GM12872 (cell line): ENCODE results near the gene NEFH.

Experiments
- TF ChIP-seq, protein P1 (sequence below): IDR thresholded peaks from 3 replicates; pipeline ENCODE4 v1.5.1; 2011; ENCODE audit warnings: low read depth, mild to moderate bottlenecking, low read length, moderate library complexity; ENCODE audit not compliant: insufficient read depth

Gene NEFH

DNA sequence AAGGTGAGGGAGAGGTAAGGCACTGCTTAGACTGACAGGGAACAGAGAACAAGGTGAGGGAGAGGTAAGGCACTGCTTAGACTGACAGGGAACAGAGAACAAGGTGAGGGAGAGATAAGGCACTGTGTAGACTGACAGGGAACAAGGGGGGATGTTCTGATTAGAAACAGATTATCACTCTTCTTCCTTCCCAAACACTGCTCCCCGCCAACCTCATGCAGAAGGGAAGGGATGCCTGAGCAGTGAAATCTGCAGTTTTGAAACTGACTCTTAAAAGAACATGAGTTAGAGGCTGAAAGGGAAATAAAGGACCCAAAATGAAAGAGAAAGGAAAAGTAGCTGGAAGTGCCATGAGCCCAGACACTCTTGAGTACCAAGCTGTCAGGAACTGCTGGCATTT lies 29.8 kb downstream of the NEFH start:
- TF ChIP-seq, protein P1, sequence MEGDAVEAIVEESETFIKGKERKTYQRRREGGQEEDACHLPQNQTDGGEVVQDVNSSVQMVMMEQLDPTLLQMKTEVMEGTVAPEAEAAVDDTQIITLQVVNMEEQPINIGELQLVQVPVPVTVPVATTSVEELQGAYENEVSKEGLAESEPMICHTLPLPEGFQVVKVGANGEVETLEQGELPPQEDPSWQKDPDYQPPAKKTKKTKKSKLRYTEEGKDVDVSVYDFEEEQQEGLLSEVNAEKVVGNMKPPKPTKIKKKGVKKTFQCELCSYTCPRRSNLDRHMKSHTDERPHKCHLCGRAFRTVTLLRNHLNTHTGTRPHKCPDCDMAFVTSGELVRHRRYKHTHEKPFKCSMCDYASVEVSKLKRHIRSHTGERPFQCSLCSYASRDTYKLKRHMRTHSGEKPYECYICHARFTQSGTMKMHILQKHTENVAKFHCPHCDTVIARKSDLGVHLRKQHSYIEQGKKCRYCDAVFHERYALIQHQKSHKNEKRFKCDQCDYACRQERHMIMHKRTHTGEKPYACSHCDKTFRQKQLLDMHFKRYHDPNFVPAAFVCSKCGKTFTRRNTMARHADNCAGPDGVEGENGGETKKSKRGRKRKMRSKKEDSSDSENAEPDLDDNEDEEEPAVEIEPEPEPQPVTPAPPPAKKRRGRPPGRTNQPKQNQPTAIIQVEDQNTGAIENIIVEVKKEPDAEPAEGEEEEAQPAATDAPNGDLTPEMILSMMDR = no peak

DNA sequence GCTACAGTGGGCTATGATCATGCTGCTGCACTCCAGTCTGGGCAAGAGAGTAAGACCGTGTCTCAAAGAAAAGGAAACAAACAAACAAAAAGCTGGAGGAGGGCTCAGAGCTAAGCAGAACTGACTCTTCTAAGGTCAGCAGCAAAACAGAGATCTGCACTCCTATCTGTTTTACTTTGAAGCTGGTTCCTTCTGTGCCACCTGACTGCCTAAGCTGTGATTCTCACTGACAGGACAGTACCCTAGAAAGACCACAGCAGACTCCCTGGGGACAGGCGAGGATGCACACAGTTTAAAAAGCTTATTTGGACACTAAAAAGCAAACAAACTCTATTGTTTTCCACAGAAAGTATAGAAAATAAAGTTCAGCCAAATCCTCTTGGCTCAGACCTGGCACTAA lies 30.5 kb downstream of the NEFH start:
- TF ChIP-seq, protein P1 = no peak

DNA sequence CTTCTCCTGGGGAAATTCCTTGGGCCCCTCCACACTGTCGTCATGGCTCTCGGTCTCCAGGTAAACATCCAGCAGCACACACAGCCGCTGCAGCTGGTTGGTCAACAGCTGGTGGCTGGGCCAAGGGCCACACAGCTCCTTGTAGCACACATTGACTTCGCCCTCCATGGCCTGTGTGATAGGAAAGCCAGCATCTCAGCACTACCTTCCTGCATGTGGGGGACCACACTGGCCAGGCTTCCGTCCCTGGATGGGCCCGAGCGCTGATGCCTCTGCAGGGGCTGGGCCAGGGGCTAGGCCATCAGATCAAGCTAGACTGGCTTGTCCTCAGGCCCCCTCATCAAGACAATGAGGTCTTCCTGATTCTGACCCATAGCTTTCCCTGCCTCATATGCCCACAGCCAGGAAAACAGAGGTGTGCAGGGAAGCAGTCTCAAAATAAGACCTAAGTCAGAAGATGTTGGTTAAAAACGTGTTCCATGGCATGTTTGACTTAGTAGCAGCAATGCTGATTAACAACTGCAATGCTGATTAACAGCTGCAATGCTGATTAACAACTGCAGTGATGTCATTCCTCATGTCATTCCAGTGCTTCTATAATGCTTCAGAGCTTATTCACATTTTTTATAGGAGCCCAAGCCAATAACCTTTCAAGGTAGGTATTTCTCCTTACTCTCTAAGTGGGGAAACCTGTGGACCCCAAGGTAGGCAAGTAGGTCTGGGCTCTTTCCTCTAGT lies 31.3 kb downstream of the NEFH start:
- TF ChIP-seq, protein P1 = no peak

DNA sequence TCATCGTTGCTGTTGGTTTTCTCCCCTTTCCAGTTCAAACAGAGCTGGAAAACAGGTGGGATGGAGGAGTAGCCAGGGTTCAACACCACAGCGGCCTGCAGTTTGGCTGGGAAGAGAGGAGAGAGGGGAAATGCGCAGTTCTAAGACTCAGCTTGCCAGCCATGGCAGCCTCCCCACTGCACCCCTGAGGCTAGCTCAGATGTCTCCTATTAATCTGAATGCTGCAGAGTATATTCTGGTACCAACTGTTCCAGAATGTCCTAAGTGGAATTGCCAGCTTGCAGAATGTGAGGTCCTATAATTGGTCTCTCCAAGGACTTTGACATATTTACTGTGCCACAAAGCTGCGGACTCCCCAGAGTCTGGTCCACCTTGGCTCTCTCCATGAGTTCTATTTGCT lies 32.0 kb downstream of the NEFH start:
- TF ChIP-seq, protein P1 = no peak

DNA sequence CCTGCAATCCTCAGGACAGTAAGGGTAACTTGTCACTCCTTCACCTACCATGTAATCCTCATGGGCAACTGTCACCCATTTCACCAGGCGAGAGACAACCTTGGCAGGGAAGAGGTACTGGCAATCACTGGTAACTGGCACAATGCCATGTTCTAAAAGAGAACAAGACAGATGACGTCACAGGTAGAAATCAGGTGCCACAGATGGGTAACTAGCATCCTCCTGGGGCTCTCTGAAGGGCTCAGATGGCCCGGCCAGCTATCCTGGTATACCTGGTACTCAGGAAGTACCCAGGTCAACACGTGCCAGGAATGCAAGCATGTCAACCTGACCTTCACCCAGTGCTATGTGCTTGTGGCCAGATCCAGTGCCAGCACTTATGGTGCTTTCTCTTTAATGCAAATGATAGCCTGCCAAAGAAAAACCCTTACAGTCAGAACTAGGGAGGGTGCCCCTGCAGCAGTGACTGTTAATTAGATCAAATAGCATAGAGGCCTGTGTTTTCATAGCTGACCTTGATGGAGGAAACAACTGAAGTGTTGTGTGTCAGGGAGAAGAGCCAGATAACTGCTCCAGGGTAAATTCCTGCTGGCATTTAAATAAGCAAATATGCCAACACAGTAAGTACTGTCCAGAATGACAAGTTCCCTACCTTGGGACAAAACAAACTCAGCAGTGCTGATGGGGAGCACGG lies 37.3 kb downstream of the NEFH start:
- TF ChIP-seq, protein P1 = no peak

DNA sequence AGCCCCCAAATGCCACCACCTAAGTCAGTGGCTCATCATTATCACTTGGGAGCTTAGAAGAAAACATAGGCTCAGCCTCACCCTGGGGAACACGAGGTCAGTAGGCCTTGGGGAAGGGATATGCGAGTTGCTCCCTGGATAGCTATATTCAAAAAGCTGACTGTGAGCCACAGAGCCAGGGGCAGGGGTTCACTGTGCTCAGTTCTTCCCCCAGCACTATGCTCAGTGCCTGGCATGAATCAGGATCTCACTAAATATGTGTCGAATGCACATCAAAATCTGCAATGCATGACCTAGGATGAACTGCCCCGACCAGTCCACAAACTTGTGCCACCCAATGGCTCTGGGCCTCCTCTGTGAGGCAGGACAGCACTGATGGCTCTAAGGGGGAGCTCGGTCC lies 38.4 kb downstream of the NEFH start:
- TF ChIP-seq, protein P1 = no peak

DNA sequence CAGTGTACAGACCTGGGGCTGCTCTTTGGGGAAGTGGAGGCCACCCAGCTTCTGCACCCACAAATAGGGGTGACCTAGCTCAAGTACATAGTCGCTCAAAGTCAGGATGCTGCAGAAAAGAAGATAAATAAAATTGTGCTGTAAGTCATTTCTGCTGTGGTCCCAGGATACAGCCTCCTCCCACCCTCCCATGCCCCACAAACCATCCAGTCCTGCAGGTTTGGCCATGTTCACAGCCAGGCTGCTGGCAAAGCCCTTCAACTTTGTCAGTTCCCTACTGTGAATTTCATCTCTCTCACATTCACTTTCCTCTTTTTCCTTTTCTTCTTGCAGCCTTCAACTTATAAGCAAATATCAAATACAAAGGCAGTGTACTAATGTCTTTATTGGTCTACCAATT lies 40.0 kb downstream of the NEFH start:
- TF ChIP-seq, protein P1 = no peak
